ENCODE results near the gene MRPL20.
A peak's percentile ranks its signal among the peaks of the same experiment; 100 is the strongest.

Gene MRPL20

DNA sequence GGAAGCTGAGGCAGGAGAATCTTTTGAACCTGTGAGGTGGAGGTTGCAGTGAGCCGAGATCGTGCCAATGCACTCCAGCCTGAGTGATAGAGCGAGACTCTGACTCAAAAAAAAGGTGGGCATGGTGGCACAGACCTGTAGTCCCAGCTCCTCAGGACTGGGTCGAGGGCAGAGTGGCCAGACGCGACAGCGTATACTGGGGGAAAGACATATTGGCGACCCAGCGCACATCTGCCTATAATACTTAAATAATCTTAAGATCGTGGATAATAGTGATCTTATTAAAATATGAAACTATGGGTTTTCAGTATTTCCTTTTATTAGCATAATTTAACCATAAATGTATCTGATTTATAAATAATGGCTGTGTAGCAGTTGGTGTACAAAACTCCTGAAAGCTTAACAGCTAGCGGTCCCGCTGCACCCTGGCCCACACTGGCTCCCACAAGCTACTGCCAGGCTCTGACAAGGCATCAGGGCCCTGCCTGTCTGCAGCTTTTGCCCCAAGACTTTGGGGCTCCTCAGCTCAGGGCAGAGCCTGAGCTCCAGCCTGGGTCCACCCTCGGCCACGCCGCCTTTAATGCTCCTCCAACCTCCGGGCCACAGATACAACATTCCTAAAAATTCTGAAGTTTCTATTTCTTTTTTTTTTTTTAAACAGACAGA, 29.4 kb downstream of the MRPL20 start:
- TF ChIP-seq, protein P1, sequence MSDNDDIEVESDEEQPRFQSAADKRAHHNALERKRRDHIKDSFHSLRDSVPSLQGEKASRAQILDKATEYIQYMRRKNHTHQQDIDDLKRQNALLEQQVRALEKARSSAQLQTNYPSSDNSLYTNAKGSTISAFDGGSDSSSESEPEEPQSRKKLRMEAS (IDR thresholded peaks at IDR 0.05): no peak
- no peak for TF ChIP-seq ZBTB7A (IDR thresholded peaks at IDR 0.05; ENCODE audit: low read depth)
- TF ChIP-seq TCF12 (IDR thresholded peaks at IDR 0.05; ENCODE audit: low read depth): no peak
- TF ChIP-seq FOXM1 (IDR thresholded peaks at IDR 0.05; ENCODE audit: borderline replicate concordance, low read depth): no peak
- TF ChIP-seq, protein P2, sequence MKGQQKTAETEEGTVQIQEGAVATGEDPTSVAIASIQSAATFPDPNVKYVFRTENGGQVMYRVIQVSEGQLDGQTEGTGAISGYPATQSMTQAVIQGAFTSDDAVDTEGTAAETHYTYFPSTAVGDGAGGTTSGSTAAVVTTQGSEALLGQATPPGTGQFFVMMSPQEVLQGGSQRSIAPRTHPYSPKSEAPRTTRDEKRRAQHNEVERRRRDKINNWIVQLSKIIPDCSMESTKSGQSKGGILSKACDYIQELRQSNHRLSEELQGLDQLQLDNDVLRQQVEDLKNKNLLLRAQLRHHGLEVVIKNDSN (IDR thresholded peaks at IDR 0.05): no peak
- no peak for TF ChIP-seq YY1 (IDR thresholded peaks at IDR 0.05; ENCODE audit: low read depth)
- no peak for TF ChIP-seq TEAD4 (IDR thresholded peaks at IDR 0.05)
- no peak for TF ChIP-seq NFIC (IDR thresholded peaks at IDR 0.05)
- no peak for TF ChIP-seq RAD21 (IDR thresholded peaks at IDR 0.05; ENCODE audit: low read depth)
- no peak for TF ChIP-seq TAF1 (IDR thresholded peaks at IDR 0.05; ENCODE audit: low read depth)
- no peak for TF ChIP-seq CREB1 (IDR thresholded peaks at IDR 0.05; ENCODE audit: low read depth)
- TF ChIP-seq REST (IDR thresholded peaks at IDR 0.05; ENCODE audit: low read depth): no peak
- no peak for TF ChIP-seq CEBPB (IDR thresholded peaks at IDR 0.05)
- TF ChIP-seq EP300 (IDR thresholded peaks at IDR 0.05; ENCODE audit: borderline replicate concordance): no peak
- TF ChIP-seq EGR1 (IDR thresholded peaks at IDR 0.05): no peak

DNA sequence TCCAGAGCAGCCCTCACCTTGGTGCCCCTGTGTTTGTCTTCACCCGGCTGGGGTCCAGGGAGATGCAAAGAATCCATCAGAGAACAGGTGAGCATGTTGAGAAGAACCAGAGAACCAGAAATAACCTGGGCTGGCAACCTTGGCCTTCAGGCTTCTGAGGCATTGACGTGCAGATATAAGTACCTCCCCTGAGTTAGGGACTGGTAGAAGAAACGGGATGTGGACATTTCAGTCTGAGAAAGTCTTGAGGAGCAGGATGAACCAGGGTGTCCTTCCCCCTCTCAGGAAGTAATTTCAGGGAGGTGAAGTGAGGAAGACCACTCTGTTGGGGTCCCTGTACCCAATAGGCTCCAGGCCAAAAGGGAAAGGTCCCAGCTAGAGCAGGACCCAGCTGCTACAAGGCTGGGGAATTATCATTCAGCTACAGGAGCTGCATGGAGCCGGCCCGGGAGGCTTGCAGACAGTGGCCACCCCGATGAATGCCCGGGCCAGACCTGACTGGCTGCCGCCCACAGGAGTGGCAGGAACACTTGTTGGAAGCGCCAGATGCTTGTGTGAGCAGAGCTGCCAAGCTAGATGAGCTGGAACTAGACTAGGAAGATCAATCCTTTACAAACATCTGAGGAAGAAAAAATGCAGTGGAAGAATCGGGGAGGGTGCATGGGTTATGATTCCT, 30.4 kb downstream of the MRPL20 start:
- TF ChIP-seq RAD21 (IDR thresholded peaks at IDR 0.05; ENCODE audit: low read depth) (no peak), EP300 (IDR thresholded peaks at IDR 0.05; ENCODE audit: borderline replicate concordance) (no peak), CREB1 (IDR thresholded peaks at IDR 0.05; ENCODE audit: low read depth) (no peak), ZBTB7A (IDR thresholded peaks at IDR 0.05; ENCODE audit: low read depth) (no peak), TEAD4 (IDR thresholded peaks at IDR 0.05) (no peak), EGR1 (IDR thresholded peaks at IDR 0.05) (no peak)
- TF ChIP-seq, protein P2 (IDR thresholded peaks at IDR 0.05): no peak

DNA sequence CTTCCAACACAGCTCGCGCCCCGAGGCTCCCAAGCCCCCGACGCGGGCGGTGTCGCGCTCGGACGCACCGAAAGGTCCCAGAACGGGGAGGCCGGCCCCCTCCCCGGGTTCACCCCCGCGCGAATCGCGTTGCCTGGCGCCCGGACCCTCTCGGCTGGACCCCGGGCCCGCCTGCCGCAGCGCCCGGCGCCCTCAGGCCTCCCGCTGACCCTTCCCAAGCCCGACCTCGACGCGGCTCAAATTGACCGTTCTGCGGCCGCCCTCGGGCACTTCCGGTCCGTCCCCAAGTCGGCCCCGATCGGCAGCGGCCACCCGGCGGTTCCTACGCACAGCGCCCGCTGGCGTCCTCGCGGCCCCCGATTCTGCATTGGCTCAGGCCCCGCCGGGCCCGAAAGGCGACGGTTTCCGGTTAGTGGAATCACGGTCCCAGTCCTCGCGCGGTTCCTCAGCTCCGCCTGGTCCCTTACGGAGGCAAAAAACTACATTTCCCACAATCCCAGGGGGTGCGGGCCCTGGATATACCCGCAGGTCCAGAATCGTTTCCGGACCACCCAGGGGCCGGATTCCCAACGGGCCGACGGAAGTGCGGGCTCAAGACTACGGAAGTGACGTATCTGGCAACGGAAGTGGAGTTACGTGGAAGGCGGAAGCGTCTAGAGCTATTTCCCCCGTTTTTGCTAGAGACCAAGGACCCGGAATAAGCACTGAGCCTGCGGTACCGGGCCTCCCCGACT, 32.0 kb downstream of the MRPL20 start, which contains the start of gene AURKAIP1:
Gene AURKAIP1 (minus strand): TSS at position 279 of the 734 bp plus-strand sequence. CDS start 451 bp downstream, outside the sequence.
- TF ChIP-seq TAF1 (IDR thresholded peaks at IDR 0.05; ENCODE audit: low read depth): peak; percentile 87
- TF ChIP-seq, protein P1 (IDR thresholded peaks at IDR 0.05): peak; percentile 94
- peak; percentile 87 for TF ChIP-seq EGR1 (IDR thresholded peaks at IDR 0.05)
- TF ChIP-seq, protein P2 (IDR thresholded peaks at IDR 0.05): peak; percentile 67
- TF ChIP-seq TEAD4 (IDR thresholded peaks at IDR 0.05): peak; percentile 50
- peak; percentile 1; the same call in 1 of the 2 replicates for TF ChIP-seq RAD21 (IDR thresholded peaks at IDR 0.05; ENCODE audit: low read depth)
- TF ChIP-seq CREB1 (IDR thresholded peaks at IDR 0.05; ENCODE audit: low read depth): peak; percentile 83
- TF ChIP-seq FOXM1 (IDR thresholded peaks at IDR 0.05; ENCODE audit: borderline replicate concordance, low read depth): no peak
- no peak; the same call in 1 of the 2 replicates for TF ChIP-seq REST (IDR thresholded peaks at IDR 0.05; ENCODE audit: low read depth)
- TF ChIP-seq NFIC (IDR thresholded peaks at IDR 0.05): peak; percentile 50
- TF ChIP-seq YY1 (IDR thresholded peaks at IDR 0.05; ENCODE audit: low read depth): peak; percentile 72
- TF ChIP-seq TCF12 (IDR thresholded peaks at IDR 0.05; ENCODE audit: low read depth): peak; percentile 84
- TF ChIP-seq CEBPB (IDR thresholded peaks at IDR 0.05): peak; percentile 30; the same call in 1 of the 2 replicates
- peak; percentile 29; the same call in 1 of the 2 replicates for TF ChIP-seq ZBTB7A (IDR thresholded peaks at IDR 0.05; ENCODE audit: low read depth)
- TF ChIP-seq EP300 (IDR thresholded peaks at IDR 0.05; ENCODE audit: borderline replicate concordance): peak; percentile 49; the same call in 1 of the 2 replicates

DNA sequence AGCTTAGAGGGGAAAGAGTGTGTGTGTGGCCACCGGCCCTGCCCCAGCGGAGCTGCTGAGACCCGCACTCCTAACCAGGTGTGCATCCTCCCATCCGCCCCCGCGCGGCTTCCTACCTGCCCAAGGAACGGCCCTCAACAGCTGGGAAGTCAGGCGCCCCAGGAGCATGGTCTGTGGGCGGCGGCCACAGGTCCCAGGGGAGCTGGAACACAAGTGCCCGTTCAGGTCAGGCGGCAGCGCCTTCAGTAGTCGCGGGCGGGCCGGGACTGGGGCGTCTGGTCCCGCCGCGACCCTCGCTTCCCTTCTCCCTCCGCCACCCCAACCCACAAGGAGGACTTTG, 32.5 kb downstream of the MRPL20 start:
- TF ChIP-seq CREB1 (IDR thresholded peaks at IDR 0.05; ENCODE audit: low read depth) (no peak), EGR1 (IDR thresholded peaks at IDR 0.05) (0 out of 2 replicates have a peak, but pooled peaks have one; percentile 23)

All from Ishikawa (cell line).